GM18907 (cell line): ENCODE measurements around the gene MPP1.
"Not testable (repeated sequence)": the region's sequence is repeated elsewhere in the genome, so short reads cannot be mapped to it uniquely, and the experiment has no call there.

ENCODE experiments used
- ATAC-seq: cut with Tn5 transposase; IDR thresholded peaks from one replicate; pipeline ENCODE4 v1.9.1; 2021; ENCODE audit warnings: mild to moderate bottlenecking, moderate library complexity; ENCODE audit not compliant: unreplicated experiment

The MPP1 gene

GRCh38 chrX:154804957-154805695, at the start of gene MPP1:
Gene MPP1, minus strand, starts transcription at chrX:154805485. Its CDS starts 112 bp downstream, at chrX:154805373.
- peak; percentile 86 for ATAC-seq

GRCh38 chrX:154850957-154851611, 45.8 kb upstream of the MPP1 start:
- ATAC-seq = no peak

GRCh38 chrX:154840856-154841255, 35.6 kb upstream of the MPP1 start:
- peak; percentile 42 for ATAC-seq

GRCh38 chrX:154836163-154836562, 30.9 kb upstream of the MPP1 start:
- no peak for ATAC-seq

GRCh38 chrX:154834562-154834961, 29.3 kb upstream of the MPP1 start, which contains the start of gene SMIM9:
Gene SMIM9, minus strand, starts transcription at chrX:154834662. Its CDS starts 3,806 bp downstream, at chrX:154830856.
- no peak for ATAC-seq

GRCh38 chrX:154833746-154834274, 28.5 kb upstream of the MPP1 start:
- no peak for ATAC-seq

GRCh38 chrX:154829926-154830442, 24.7 kb upstream of the MPP1 start:
- no peak for ATAC-seq

- no peak for ATAC-seq
Measured at GRCh38 chrX:154829134-154829533, 23.8 kb upstream of the MPP1 start.

- peak; percentile 22 for ATAC-seq
Measured at GRCh38 chrX:154828016-154828408, 22.7 kb upstream of the MPP1 start.

GRCh38 chrX:154827194-154828015, 22.1 kb upstream of the MPP1 start:
- ATAC-seq = peak; percentile 90

- not testable (repeated sequence) for ATAC-seq
Measured at GRCh38 chrX:154825586-154825985, 20.3 kb upstream of the MPP1 start.

GRCh38 chrX:154824638-154825037, 19.4 kb upstream of the MPP1 start:
- no peak for ATAC-seq

- no peak for ATAC-seq
Measured at GRCh38 chrX:154822029-154822428, 16.7 kb upstream of the MPP1 start.

GRCh38 chrX:154821523-154821922, 16.2 kb upstream of the MPP1 start:
- ATAC-seq = no peak

- peak; percentile 71 for ATAC-seq
Measured at GRCh38 chrX:154819771-154820341, 14.6 kb upstream of the MPP1 start.

- ATAC-seq = peak; percentile 22
Measured at GRCh38 chrX:154818916-154819770, 13.9 kb upstream of the MPP1 start.

GRCh38 chrX:154817048-154817618, 11.8 kb upstream of the MPP1 start:
- ATAC-seq = not testable (repeated sequence)

- not testable (repeated sequence) for ATAC-seq
Measured at GRCh38 chrX:154816326-154816898, 11.1 kb upstream of the MPP1 start.

- no peak for ATAC-seq
Measured at GRCh38 chrX:154815274-154815818, 10.1 kb upstream of the MPP1 start.
